ENCODE results near the gene CABCOCO1.

The CABCOCO1 gene

GRCh38 chr10:61633665-61634064 is 29.1 kb upstream of the CABCOCO1 start:
- TF ChIP-seq, protein P1, sequence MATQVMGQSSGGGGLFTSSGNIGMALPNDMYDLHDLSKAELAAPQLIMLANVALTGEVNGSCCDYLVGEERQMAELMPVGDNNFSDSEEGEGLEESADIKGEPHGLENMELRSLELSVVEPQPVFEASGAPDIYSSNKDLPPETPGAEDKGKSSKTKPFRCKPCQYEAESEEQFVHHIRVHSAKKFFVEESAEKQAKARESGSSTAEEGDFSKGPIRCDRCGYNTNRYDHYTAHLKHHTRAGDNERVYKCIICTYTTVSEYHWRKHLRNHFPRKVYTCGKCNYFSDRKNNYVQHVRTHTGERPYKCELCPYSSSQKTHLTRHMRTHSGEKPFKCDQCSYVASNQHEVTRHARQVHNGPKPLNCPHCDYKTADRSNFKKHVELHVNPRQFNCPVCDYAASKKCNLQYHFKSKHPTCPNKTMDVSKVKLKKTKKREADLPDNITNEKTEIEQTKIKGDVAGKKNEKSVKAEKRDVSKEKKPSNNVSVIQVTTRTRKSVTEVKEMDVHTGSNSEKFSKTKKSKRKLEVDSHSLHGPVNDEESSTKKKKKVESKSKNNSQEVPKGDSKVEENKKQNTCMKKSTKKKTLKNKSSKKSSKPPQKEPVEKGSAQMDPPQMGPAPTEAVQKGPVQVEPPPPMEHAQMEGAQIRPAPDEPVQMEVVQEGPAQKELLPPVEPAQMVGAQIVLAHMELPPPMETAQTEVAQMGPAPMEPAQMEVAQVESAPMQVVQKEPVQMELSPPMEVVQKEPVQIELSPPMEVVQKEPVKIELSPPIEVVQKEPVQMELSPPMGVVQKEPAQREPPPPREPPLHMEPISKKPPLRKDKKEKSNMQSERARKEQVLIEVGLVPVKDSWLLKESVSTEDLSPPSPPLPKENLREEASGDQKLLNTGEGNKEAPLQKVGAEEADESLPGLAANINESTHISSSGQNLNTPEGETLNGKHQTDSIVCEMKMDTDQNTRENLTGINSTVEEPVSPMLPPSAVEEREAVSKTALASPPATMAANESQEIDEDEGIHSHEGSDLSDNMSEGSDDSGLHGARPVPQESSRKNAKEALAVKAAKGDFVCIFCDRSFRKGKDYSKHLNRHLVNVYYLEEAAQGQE (IDR thresholded peaks at IDR 0.05; ENCODE audit: insufficient read depth in 1 of 2, low read depth in 2 of 2, low read length in 2 of 2), result no peak
- TF ChIP-seq FOXP2 (optimal IDR thresholded peaks at IDR 0.05; ENCODE audit: borderline replicate concordance, extremely low read depth, extremely low read length, insufficient read depth) (no peak), TAF1 (IDR thresholded peaks at IDR 0.05; ENCODE audit: borderline replicate concordance, insufficient read depth, low read length) (no peak), SIN3A (IDR thresholded peaks at IDR 0.05; ENCODE audit: borderline replicate concordance, insufficient read depth, low read length) (no peak), POLR2AphosphoS5 (IDR thresholded peaks at IDR 0.05; ENCODE audit: low read depth, low read length) (no peak)

DNA sequence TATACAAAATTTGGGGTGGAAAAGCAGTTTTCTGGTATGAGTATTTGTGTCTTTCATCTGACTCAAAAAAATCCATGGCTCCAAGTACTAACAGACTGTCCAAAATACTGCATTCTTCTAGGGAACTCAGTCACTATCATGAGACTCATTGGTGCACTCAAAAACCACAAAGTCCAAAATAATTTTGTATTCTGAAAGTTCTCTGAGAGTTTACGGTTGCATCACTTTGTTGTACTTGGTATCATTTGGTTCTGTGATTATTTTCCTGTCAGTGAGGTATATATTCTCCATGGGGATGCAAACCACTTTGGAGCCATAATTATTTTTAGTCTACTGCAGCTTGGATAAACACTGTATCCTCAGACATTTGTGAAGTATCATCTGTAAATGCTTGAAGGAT is 28.0 kb upstream of the CABCOCO1 start:
- TF ChIP-seq TAF1 (IDR thresholded peaks at IDR 0.05; ENCODE audit: borderline replicate concordance, insufficient read depth, low read length) (no peak), POLR2AphosphoS5 (IDR thresholded peaks at IDR 0.05; ENCODE audit: low read depth, low read length) (no peak), FOXP2 (optimal IDR thresholded peaks at IDR 0.05; ENCODE audit: borderline replicate concordance, extremely low read depth, extremely low read length, insufficient read depth) (no peak), SIN3A (IDR thresholded peaks at IDR 0.05; ENCODE audit: borderline replicate concordance, insufficient read depth, low read length) (no peak)
- TF ChIP-seq, protein P1 (IDR thresholded peaks at IDR 0.05; ENCODE audit: insufficient read depth in 1 of 2, low read depth in 2 of 2, low read length in 2 of 2), result no peak

DNA sequence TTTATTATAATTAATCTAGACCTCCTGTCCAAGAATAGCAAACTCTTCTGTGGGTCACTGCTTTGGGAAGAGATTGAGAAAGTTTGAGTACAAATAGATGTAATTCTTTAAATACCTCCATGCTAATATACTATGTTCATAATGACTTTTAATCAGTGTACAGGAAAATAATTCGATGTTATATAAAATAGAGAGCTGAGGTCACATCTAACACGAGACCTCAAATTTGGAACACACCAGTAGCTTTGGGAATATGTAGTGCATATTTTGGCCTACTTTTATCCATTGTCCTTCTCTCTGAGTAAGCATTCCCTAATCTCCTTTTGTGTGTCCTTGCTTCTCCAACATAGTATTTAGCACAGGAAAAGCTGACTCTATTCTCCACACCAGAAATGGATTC is 27.3 kb upstream of the CABCOCO1 start:
- TF ChIP-seq SIN3A (IDR thresholded peaks at IDR 0.05; ENCODE audit: borderline replicate concordance, insufficient read depth, low read length), result no peak
- TF ChIP-seq TAF1 (IDR thresholded peaks at IDR 0.05; ENCODE audit: borderline replicate concordance, insufficient read depth, low read length), result no peak
- no peak for TF ChIP-seq FOXP2 (optimal IDR thresholded peaks at IDR 0.05; ENCODE audit: borderline replicate concordance, extremely low read depth, extremely low read length, insufficient read depth)
- TF ChIP-seq POLR2AphosphoS5 (IDR thresholded peaks at IDR 0.05; ENCODE audit: low read depth, low read length), result no peak

DNA sequence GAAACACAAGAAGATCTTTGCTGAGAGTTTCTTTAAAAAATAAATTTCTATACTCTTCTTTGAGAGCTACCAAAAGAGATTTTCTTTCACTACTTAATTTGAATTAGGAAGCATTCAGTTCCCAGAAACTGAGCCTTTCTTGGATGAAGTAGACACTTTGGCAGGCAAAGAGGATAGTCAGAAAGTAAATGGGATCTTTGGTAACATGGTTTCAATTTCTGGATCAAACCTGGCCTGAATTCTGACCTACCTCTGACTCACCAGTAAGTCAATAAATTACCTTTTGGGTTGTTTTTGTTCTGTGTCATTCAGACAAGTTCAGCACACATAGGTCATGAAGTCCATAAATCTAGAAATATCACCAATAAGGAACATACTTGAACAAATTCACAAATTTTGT is 26.8 kb upstream of the CABCOCO1 start:
- TF ChIP-seq FOXP2 (optimal IDR thresholded peaks at IDR 0.05; ENCODE audit: borderline replicate concordance, extremely low read depth, extremely low read length, insufficient read depth), result no peak
- TF ChIP-seq POLR2AphosphoS5 (IDR thresholded peaks at IDR 0.05; ENCODE audit: low read depth, low read length), result no peak
- TF ChIP-seq, protein P1 (IDR thresholded peaks at IDR 0.05; ENCODE audit: insufficient read depth in 1 of 2, low read depth in 2 of 2, low read length in 2 of 2), result no peak
- no peak for TF ChIP-seq SIN3A (IDR thresholded peaks at IDR 0.05; ENCODE audit: borderline replicate concordance, insufficient read depth, low read length)
- no peak for TF ChIP-seq TAF1 (IDR thresholded peaks at IDR 0.05; ENCODE audit: borderline replicate concordance, insufficient read depth, low read length)

DNA sequence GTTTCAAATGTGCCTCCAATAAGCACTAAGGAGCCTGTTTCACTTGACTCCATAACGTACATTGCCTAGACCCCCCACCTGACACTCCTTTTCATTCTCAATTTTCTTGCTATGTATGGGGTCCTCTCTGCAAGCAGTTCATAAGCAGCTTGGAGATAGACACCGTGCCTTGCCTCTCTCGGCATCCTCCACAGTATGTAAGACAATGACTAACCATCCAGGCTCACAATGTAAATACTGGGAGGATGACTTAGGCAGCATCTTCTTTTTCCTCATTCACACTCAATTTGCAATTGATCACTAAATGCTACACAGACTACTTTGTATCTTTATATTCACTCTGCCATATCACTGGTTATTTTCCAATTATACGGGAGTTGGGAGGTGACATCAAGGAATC is 22.8 kb upstream of the CABCOCO1 start:
- no peak for TF ChIP-seq SIN3A (IDR thresholded peaks at IDR 0.05; ENCODE audit: borderline replicate concordance, insufficient read depth, low read length)
- TF ChIP-seq, protein P1 (IDR thresholded peaks at IDR 0.05; ENCODE audit: insufficient read depth in 1 of 2, low read depth in 2 of 2, low read length in 2 of 2), result no peak
- no peak for TF ChIP-seq POLR2AphosphoS5 (IDR thresholded peaks at IDR 0.05; ENCODE audit: low read depth, low read length)
- TF ChIP-seq FOXP2 (optimal IDR thresholded peaks at IDR 0.05; ENCODE audit: borderline replicate concordance, extremely low read depth, extremely low read length, insufficient read depth), result no peak
- TF ChIP-seq TAF1 (IDR thresholded peaks at IDR 0.05; ENCODE audit: borderline replicate concordance, insufficient read depth, low read length), result no peak

Measured in PFSK-1 (cell line).